H1 (cell line): ENCODE results near the gene FRMD4B. TPM values are rescaled to one million over a fixed set of nuclear protein-coding genes. Genes with fewer than 3 reads are reported as not detected.

Source experiments
- CTCF ChIA-PET: fragments of 300-600 bp; sonication (Branson Sonifier 250); formaldehyde crosslinking; loops from one replicate; lab custom pipeline; 2021; ENCODE audit not compliant: partially characterized antibody; lab: Charles Lee
- POLR2A ChIA-PET: fragments of 300-600 bp; sonication (Branson Sonifier 250); formaldehyde crosslinking; loops from one replicate; lab custom pipeline; 2021; ENCODE audit warnings: inconsistent platforms; ENCODE audit not compliant: partially characterized antibody; lab: Charles Lee
- DNase-seq, 2 experiments: peaks; one replicate each; pipeline versions ENCODE4 v3.0.0 to v3.0.0-alpha.2; 2010 to 2022; ENCODE audit warnings: low spot score in 2 of 2, low read depth in 1 of 2, mixed read lengths in 1 of 2
- FAIRE-seq: peaks from 2 replicates; lab custom pipeline; 2011; peaks lifted over from hg19 to GRCh38; lab: Jason Lieb, UNC
- H2AFZ ChIP-seq: 2 replicates; pipeline ENCODE4 v1.8.1; 2012; ENCODE audit warnings: low read length, inconsistent platforms
- H2AK5ac ChIP-seq: 2 replicates; pipeline ENCODE4 v1.6.1; 2013; ENCODE audit warnings: low read depth, low read length
- H2BK120ac ChIP-seq: replicated peaks from 2 replicates; pipeline ENCODE3; 2013; ENCODE audit warnings: low read depth, low read length, inconsistent platforms
- H2BK12ac ChIP-seq: 2 replicates; pipeline ENCODE4 v1.6.1; 2013; ENCODE audit warnings: low read depth, low read length
- H2BK15ac ChIP-seq: 2 replicates; pipeline ENCODE4 v1.6.1; 2013; ENCODE audit warnings: low read length
- H2BK20ac ChIP-seq: 2 replicates; pipeline ENCODE4 v1.6.1; 2013; ENCODE audit warnings: low read length
- H2BK5ac ChIP-seq: 2 replicates; pipeline ENCODE4 v1.6.1; 2013; ENCODE audit warnings: low read depth, low read length
- H3K14ac ChIP-seq: 2 replicates; pipeline ENCODE4 v1.6.1; 2013; ENCODE audit warnings: inconsistent platforms; ENCODE audit not compliant: insufficient read length
- H3K18ac ChIP-seq: 2 replicates; pipeline ENCODE4 v1.6.1; 2013; ENCODE audit warnings: low read length; ENCODE audit errors: extremely low read depth
- H3K23ac ChIP-seq: 2 replicates; pipeline ENCODE4 v1.6.1; 2013; ENCODE audit warnings: inconsistent platforms; ENCODE audit not compliant: insufficient read length
- H3K23me2 ChIP-seq: 2 replicates; pipeline ENCODE4 v1.6.1; 2013; ENCODE audit warnings: low read depth, low read length
- H3K27ac ChIP-seq: 2 replicates; pipeline ENCODE4 v1.6.1; 2011; ENCODE audit warnings: low read depth, low read length, inconsistent platforms
- H3K27me3 ChIP-seq, 4 experiments: replicated peaks in 1 of 4; 1 replicate in 1 of 4; 2 replicates in 3 of 4; pipeline versions ENCODE4 v1.6.1 to v1.8.1; 2011 to 2013; ENCODE audit warnings: low read length in 3 of 4, mild to moderate bottlenecking in 3 of 4, inconsistent platforms in 2 of 4, mixed read lengths in 2 of 4, moderate library complexity in 1 of 4; ENCODE audit not compliant: control insufficient read depth in 3 of 4, insufficient read depth in 3 of 4; ENCODE audit errors: extremely low read depth in 1 of 4
- H3K36me3 ChIP-seq, 4 experiments: 2 replicates each; pipeline versions ENCODE4 v1.6.1 to v1.8.1; 2011 to 2013; ENCODE audit warnings: mild to moderate bottlenecking in 4 of 4, low read length in 3 of 4, moderate library complexity in 2 of 4, control low read depth in 1 of 4, inconsistent platforms in 1 of 4; ENCODE audit not compliant: insufficient read depth in 4 of 4, control insufficient read depth in 2 of 4
- H3K4ac ChIP-seq: replicated peaks from 2 replicates; pipeline ENCODE3; 2013; ENCODE audit warnings: low read length, low read depth, mixed read lengths, inconsistent platforms; ENCODE audit not compliant: insufficient read length
- H3K4me1 ChIP-seq, 4 experiments: replicated peaks in 1 of 4; 1 replicate in 1 of 4; 2 replicates in 3 of 4; pipeline versions ENCODE4 v1.6.1 to v1.8.1; 2011 to 2013; ENCODE audit warnings: low read length in 3 of 4, inconsistent platforms in 2 of 4, mixed read lengths in 1 of 4; ENCODE audit not compliant: insufficient read depth in 4 of 4, control insufficient read depth in 3 of 4
- H3K4me2 ChIP-seq, 2 experiments: 2 replicates each; pipeline versions ENCODE4 v1.6.1 to v1.8.1; 2011 to 2013; ENCODE audit warnings: low read depth in 2 of 2, low read length in 2 of 2, control low read depth in 1 of 2, inconsistent platforms in 1 of 2, mild to moderate bottlenecking in 1 of 2; ENCODE audit not compliant: insufficient read depth in 1 of 2
- H3K4me3 ChIP-seq, 4 experiments: fragments of 200-600, 300-600 bp in 1 of 4; sonication (generic), shearing (Covaris generic), sonication (Bioruptor Twin) in 1 of 4; 2 replicates each; pipeline versions ENCODE4 v1.5.1 to v1.8.1; 2011 to 2016; ENCODE audit warnings: low read length in 4 of 4, low read depth in 3 of 4, control low read depth in 2 of 4, inconsistent platforms in 2 of 4, mild to moderate bottlenecking in 2 of 4, mixed read lengths in 1 of 4, moderate library complexity in 1 of 4; ENCODE audit not compliant: insufficient read depth in 2 of 4; ENCODE audit errors: extremely low read depth in 1 of 4
- H3K56ac ChIP-seq: replicated peaks from 2 replicates; pipeline ENCODE3; 2013; ENCODE audit warnings: low read depth, mild to moderate bottlenecking, mixed read lengths, low read length, inconsistent platforms; ENCODE audit not compliant: insufficient read length
- H3K79me1 ChIP-seq: 2 replicates; pipeline ENCODE4 v1.6.1; 2013; ENCODE audit warnings: low read depth, low read length, control low read depth
- H3K79me2 ChIP-seq, 2 experiments: 2 replicates each; pipeline versions ENCODE4 v1.6.1 to v1.8.1; 2012 to 2013; ENCODE audit warnings: low read length in 2 of 2, mild to moderate bottlenecking in 2 of 2, inconsistent platforms in 1 of 2; ENCODE audit not compliant: insufficient read depth in 2 of 2, control insufficient read depth in 1 of 2
- H3K9ac ChIP-seq, 4 experiments: replicated peaks in 1 of 4; 1 replicate in 1 of 4; 2 replicates in 3 of 4; pipeline versions ENCODE4 v1.6.1 to v1.8.1; 2011 to 2013; ENCODE audit warnings: low read depth in 3 of 4, low read length in 3 of 4, control low read depth in 2 of 4, mild to moderate bottlenecking in 2 of 4, moderate library complexity in 2 of 4, inconsistent platforms in 1 of 4; ENCODE audit errors: extremely low read depth in 1 of 4
- H3K9me3 ChIP-seq, 2 experiments: 2 replicates each; pipeline versions ENCODE4 v1.6.1 to v1.8.1; 2012 to 2013; ENCODE audit warnings: mild to moderate bottlenecking in 2 of 2, moderate library complexity in 2 of 2, control low read depth in 1 of 2, inconsistent platforms in 1 of 2, low read depth in 1 of 2, low read length in 1 of 2, mixed read lengths in 1 of 2; ENCODE audit not compliant: insufficient read depth in 2 of 2
- H4K20me1 ChIP-seq, 2 experiments: replicated peaks in 1 of 2; 2 replicates each; pipeline versions ENCODE3 to v1.8.1; 2011 to 2013; ENCODE audit warnings: inconsistent platforms in 2 of 2, low read length in 2 of 2, mild to moderate bottlenecking in 1 of 2; ENCODE audit not compliant: insufficient read depth in 2 of 2, control insufficient read depth in 1 of 2
- H4K5ac ChIP-seq: 2 replicates; pipeline ENCODE4 v1.6.1; 2013; ENCODE audit warnings: low read length, low read depth, mixed read lengths, inconsistent platforms; ENCODE audit not compliant: insufficient read length
- H4K8ac ChIP-seq: 2 replicates; pipeline ENCODE4 v1.8.0; 2013; ENCODE audit warnings: mild to moderate bottlenecking, moderate library complexity, low read length, inconsistent platforms; ENCODE audit not compliant: insufficient read depth; ENCODE audit errors: extremely low read depth
- H4K91ac ChIP-seq: replicated peaks from 2 replicates; pipeline ENCODE3; 2013; ENCODE audit warnings: low read length, mixed read lengths, inconsistent platforms; ENCODE audit not compliant: insufficient read length
- CHD1 ChIP-seq: IDR thresholded peaks from 2 replicates; pipeline ENCODE4 v1.6.1; 2012; ENCODE audit warnings: low read depth, low read length, improper control_type of control experiment
- CTBP2 ChIP-seq: IDR thresholded peaks from 2 replicates; pipeline ENCODE4 v1.7.0; 2011; ENCODE audit warnings: borderline replicate concordance, mild to moderate bottlenecking, moderate library complexity, mixed read lengths, low read length; ENCODE audit not compliant: insufficient read depth, insufficient read length
- EP300 ChIP-seq, 2 experiments: IDR thresholded peaks; 1 replicate in 1 of 2; 2 replicates in 1 of 2; pipeline ENCODE4 v1.6.1; 2011 to 2012; ENCODE audit warnings: low read depth in 2 of 2, low read length in 2 of 2, mild to moderate bottlenecking in 2 of 2, borderline replicate concordance in 1 of 2, inconsistent platforms in 1 of 2, moderate library complexity in 1 of 2
- FOSL1 ChIP-seq: IDR thresholded peaks from 2 replicates; pipeline ENCODE4 v1.6.1; 2011; ENCODE audit warnings: mild to moderate bottlenecking, low read depth, low read length, moderate library complexity; ENCODE audit not compliant: insufficient read depth
- HDAC2 ChIP-seq, 2 experiments: fragments of 300-600 bp in 1 of 2; sonication (generic) in 1 of 2; IDR thresholded peaks; 2 replicates each; pipeline ENCODE4 v1.6.1; 2011 to 2012; ENCODE audit warnings: low read depth in 2 of 2, low read length in 2 of 2, mild to moderate bottlenecking in 2 of 2, moderate library complexity in 2 of 2, borderline replicate concordance in 1 of 2, inconsistent platforms in 1 of 2
- POLR2A ChIP-seq, 2 experiments: IDR thresholded peaks; 1 replicate in 1 of 2; 2 replicates in 1 of 2; pipeline ENCODE4 v1.6.1; 2011; ENCODE audit warnings: low read depth in 2 of 2, low read length in 2 of 2, mild to moderate bottlenecking in 2 of 2; ENCODE audit errors: control extremely low read depth in 1 of 2
- POU5F1 ChIP-seq: IDR thresholded peaks from 2 replicates; pipeline ENCODE4 v1.6.1; 2011; ENCODE audit warnings: low read depth, mild to moderate bottlenecking, low read length, moderate library complexity
- RFX5 ChIP-seq: IDR thresholded peaks from 2 replicates; pipeline ENCODE4 v1.6.1; 2011; ENCODE audit warnings: low read depth, low read length, improper control_type of control experiment, borderline replicate concordance
- SAP30 ChIP-seq: fragments of 300-600 bp; sonication (generic); IDR thresholded peaks from 2 replicates; pipeline ENCODE4 v1.7.1; 2012; ENCODE audit warnings: low read length, moderate library complexity, mild to moderate bottlenecking, inconsistent platforms; ENCODE audit not compliant: insufficient read depth, insufficient replicate concordance
- SP2 ChIP-seq: IDR thresholded peaks from 2 replicates; pipeline ENCODE4 v1.6.1; 2012; ENCODE audit warnings: mild to moderate bottlenecking, low read length, inconsistent platforms
- ZNF274 ChIP-seq: IDR thresholded peaks from 2 replicates; pipeline ENCODE4 v1.7.0; 2012; ENCODE audit warnings: low read length, borderline replicate concordance; ENCODE audit errors: extremely low read depth
- WGBS, 2 experiments: shearing (Covaris generic) in 1 of 2; methylation state at CpG; one replicate each; pipeline versions ENCODE4 v1.1.6 to v1.1.7; 2013 to 2015; ENCODE audit warnings: low lambda C conversion rate in 2 of 2, mixed read lengths in 2 of 2, inconsistent platforms in 1 of 2, low coverage in 1 of 2, missing lambda C conversion rate in 1 of 2; ENCODE audit not compliant: insufficient replicate concordance in 2 of 2, insufficient coverage in 1 of 2, insufficient read length in 1 of 2; ENCODE audit errors: extremely low coverage in 1 of 2, missing lambda C conversion rate in 1 of 2; 5-methylcytosine and 5-hydroxymethylcytosine counted together
- polyA plus RNA-seq, 7 experiments: library from polyadenylated mRNA; depleted of rRNA in 3 of 7; stranded (reverse) in 5 of 7; unstranded in 2 of 7; fragments of >200 nt in 5 of 7; fragments of 200-250 nt in 2 of 7; gene quantifications; 1 replicate in 5 of 7; 2 replicates in 1 of 7; 4 replicates in 1 of 7; pipeline versions ENCODE4 v1.2.1 to v1.2.3, GENCODE V29; 2011 to 2013; ENCODE audit warnings: missing spikeins in 2 of 7, mixed read lengths in 2 of 7
- total RNA-seq: library from RNA; stranded (reverse); fragmentation: NEBNext Ultra II Directional; extraction: Animal tissue kit (Norgen Biotek cat#: 25700); gene quantifications from 2 replicates; pipeline ENCODE4 v1.2.1, GENCODE V29; 2021
- TF ChIP-seq, protein P1 (sequence below): IDR thresholded peaks from 2 replicates; pipeline ENCODE4 v1.6.1; 2011; ENCODE audit warnings: low read length, improper control_type of control experiment

The FRMD4B gene
- total and polyA plus RNA-seq, 2 of the 8 experiments (the other 6 are each of a cell fraction or from before 2014, with no cell fraction given) = 2.7 to 7.2 TPM

DNA sequence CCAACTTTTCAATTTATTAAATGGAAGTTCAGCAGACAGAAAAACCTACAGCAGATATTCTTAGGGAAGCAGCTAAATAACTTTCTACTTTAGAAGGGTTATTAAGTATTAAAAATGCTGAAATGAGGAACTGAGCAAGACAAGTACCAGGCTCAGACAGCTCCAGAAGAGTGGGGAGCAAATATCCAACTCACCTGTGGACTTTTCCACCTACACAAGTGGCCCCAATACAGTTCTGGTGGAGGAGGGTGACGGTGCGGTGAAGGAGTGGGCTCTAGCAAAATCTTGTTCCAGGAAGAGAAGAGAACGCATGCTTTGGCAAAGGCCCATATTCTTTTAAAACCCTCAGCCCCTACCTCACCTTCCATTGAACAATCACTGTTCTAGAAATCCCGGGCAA lies 133.7 kb downstream of the FRMD4B start:
- no peaks in the 10 kb centered on the region for H3K9me3 ChIP-seq
- no peak for TF ChIP-seq SP2
- no peak for TF ChIP-seq FOSL1
- no peak for TF ChIP-seq POU5F1
- no peak for TF ChIP-seq POLR2A (IDR thresholded peaks at IDR 0.05; ENCODE audit: control extremely low read depth in 1 of 2, low read depth in 2 of 2, low read length in 2 of 2)
- no peak for TF ChIP-seq SAP30
- TF ChIP-seq HDAC2 (IDR thresholded peaks at IDR 0.05; ENCODE audit: borderline replicate concordance in 1 of 2, low read depth in 2 of 2, low read length in 2 of 2) = no peak
- no peak for TF ChIP-seq RFX5
- no peak for TF ChIP-seq EP300 (IDR thresholded peaks at IDR 0.05; ENCODE audit: borderline replicate concordance in 1 of 2, low read depth in 2 of 2, low read length in 2 of 2)
- no peak for TF ChIP-seq CHD1
- no peak for TF ChIP-seq ZNF274
- TF ChIP-seq CTBP2 = no peak
- TF ChIP-seq, protein P1, sequence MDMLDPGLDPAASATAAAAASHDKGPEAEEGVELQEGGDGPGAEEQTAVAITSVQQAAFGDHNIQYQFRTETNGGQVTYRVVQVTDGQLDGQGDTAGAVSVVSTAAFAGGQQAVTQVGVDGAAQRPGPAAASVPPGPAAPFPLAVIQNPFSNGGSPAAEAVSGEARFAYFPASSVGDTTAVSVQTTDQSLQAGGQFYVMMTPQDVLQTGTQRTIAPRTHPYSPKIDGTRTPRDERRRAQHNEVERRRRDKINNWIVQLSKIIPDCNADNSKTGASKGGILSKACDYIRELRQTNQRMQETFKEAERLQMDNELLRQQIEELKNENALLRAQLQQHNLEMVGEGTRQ = no peak

More for the DNA sequence above, 133.7 kb downstream of the FRMD4B start:
- no peak overlapping the region for H3K4ac ChIP-seq
- no peak for DNase-seq
- H2BK15ac ChIP-seq = no peak overlapping the region
- H2BK120ac ChIP-seq = no peak overlapping the region
- FAIRE-seq = no peak
- H3K4me3 ChIP-seq = no peak overlapping the region
- peaks cover 0 to 3% of the 10 kb centered on the region in 2 experiments for H4K20me1 ChIP-seq
- H3K79me1 ChIP-seq = no peaks in the 10 kb centered on the region
- no peak overlapping the region for H3K56ac ChIP-seq
- H3K23me2 ChIP-seq = no peaks in the 10 kb centered on the region; the same call in 1 of the 2 replicates
- H2BK5ac ChIP-seq = no peak overlapping the region
- no peak overlapping the region for H4K5ac ChIP-seq
- CTCF ChIA-PET = no interaction called here
- H3K27ac ChIP-seq = no peak overlapping the region
- no peak overlapping the region for H2BK20ac ChIP-seq
- H3K4me1 ChIP-seq = peaks cover 0 to 8% (median 0%) of the 10 kb centered on the region in 4 experiments; a peak in 2 of 7 replicates
- H3K4me2 ChIP-seq = no peak overlapping the region
- no peak overlapping the region for H3K14ac ChIP-seq
- H2AFZ ChIP-seq = no peak overlapping the region
- H4K91ac ChIP-seq = no peak overlapping the region
- WGBS, 2 experiments = 89% methylated on average over 4 of the region's 4 CpGs; no CpG with 5 or more reads in 1 of the 2 experiments
- H3K79me2 ChIP-seq = no peaks in the 10 kb centered on the region
- no peak overlapping the region for H3K18ac ChIP-seq
- H3K23ac ChIP-seq = no peak overlapping the region
- H3K27me3 ChIP-seq = peaks cover 3 to 15% (median 13%) of the 10 kb centered on the region in 4 experiments
- no peak overlapping the region for H2BK12ac ChIP-seq
- no peak overlapping the region for H3K9ac ChIP-seq
- POLR2A ChIA-PET = no interaction called here
- no peak overlapping the region for H2AK5ac ChIP-seq
- H4K8ac ChIP-seq = no peak overlapping the region
- H3K36me3 ChIP-seq = no peaks in the 10 kb centered on the region
